ENCODE data around the gene CNTN4. TPM values are rescaled to one million over a fixed set of nuclear protein-coding genes. Genes with fewer than 3 reads are reported as not detected.

Gene CNTN4
- total and polyA plus RNA-seq, 2 experiments from 2014 or later, result 0.91 to 4.0 TPM

- Mint-ChIP-seq H3K27ac (no peak overlapping the region), H3K9me3 (peaks cover 97% of the 10 kb centered on the region), H3K27me3 (ENCODE audit: insufficient read depth, low read depth, poor library complexity) (peaks cover 4% of the 10 kb centered on the region), H3K36me3 (ENCODE audit: low read depth) (peaks cover 25% of the 10 kb centered on the region), H3K4me1 (no peaks in the 10 kb centered on the region), H3K4me3 (no peak overlapping the region)
- Histone ChIP-seq H3K27ac (ENCODE audit: low read depth) (no peak overlapping the region), H2AFZ (no peak overlapping the region), H3K36me3 (ENCODE audit: insufficient read depth) (no peaks in the 10 kb centered on the region), H3K4me3 (no peak overlapping the region), H3K4me1 (ENCODE audit: insufficient read depth) (peaks cover 15% of the 10 kb centered on the region), H3K9me2 (ENCODE audit: insufficient read depth) (no peaks in the 10 kb centered on the region), H3F3A (replicated peaks; ENCODE audit: low read depth) (no peaks in the 10 kb centered on the region), H3K79me2 (replicated peaks; ENCODE audit: insufficient read depth) (no peaks in the 10 kb centered on the region), H4K20me1 (replicated peaks; ENCODE audit: insufficient read depth) (no peaks in the 10 kb centered on the region), H3K27me3 (ENCODE audit: insufficient read depth) (no peaks in the 10 kb centered on the region), H3K4me2 (no peak overlapping the region)
- no peak for DNase-seq (ENCODE audit: low spot score)
- TF ChIP-seq ZNF462 (CRISPR knock-in tag; IDR thresholded peaks at IDR 0.05) (no peak), CREB1 (CRISPR knock-in tag; IDR thresholded peaks at IDR 0.05; ENCODE audit: low read depth) (no peak), POLR2AphosphoS5 (IDR thresholded peaks at IDR 0.05; ENCODE audit: low read depth) (no peak), JUNB (IDR thresholded peaks at IDR 0.05; ENCODE audit: unreplicated experiment) (no peak), ZNF331 (CRISPR knock-in tag; IDR thresholded peaks at IDR 0.05; ENCODE audit: low read depth) (no peak), NANOG (IDR thresholded peaks at IDR 0.05; ENCODE audit: borderline replicate concordance) (no peak), STAT1 (IDR thresholded peaks at IDR 0.05; ENCODE audit: unreplicated experiment) (no peak), EZH2 (IDR thresholded peaks at IDR 0.05; ENCODE audit: low read depth, unreplicated experiment) (no peak), EZH2phosphoT487 (IDR thresholded peaks at IDR 0.05; ENCODE audit: unreplicated experiment) (no peak), ETS1 (IDR thresholded peaks at IDR 0.05) (no peak), ZNF114 (CRISPR knock-in tag; IDR thresholded peaks at IDR 0.05) (no peak)
- TF ChIP-seq, protein P1, sequence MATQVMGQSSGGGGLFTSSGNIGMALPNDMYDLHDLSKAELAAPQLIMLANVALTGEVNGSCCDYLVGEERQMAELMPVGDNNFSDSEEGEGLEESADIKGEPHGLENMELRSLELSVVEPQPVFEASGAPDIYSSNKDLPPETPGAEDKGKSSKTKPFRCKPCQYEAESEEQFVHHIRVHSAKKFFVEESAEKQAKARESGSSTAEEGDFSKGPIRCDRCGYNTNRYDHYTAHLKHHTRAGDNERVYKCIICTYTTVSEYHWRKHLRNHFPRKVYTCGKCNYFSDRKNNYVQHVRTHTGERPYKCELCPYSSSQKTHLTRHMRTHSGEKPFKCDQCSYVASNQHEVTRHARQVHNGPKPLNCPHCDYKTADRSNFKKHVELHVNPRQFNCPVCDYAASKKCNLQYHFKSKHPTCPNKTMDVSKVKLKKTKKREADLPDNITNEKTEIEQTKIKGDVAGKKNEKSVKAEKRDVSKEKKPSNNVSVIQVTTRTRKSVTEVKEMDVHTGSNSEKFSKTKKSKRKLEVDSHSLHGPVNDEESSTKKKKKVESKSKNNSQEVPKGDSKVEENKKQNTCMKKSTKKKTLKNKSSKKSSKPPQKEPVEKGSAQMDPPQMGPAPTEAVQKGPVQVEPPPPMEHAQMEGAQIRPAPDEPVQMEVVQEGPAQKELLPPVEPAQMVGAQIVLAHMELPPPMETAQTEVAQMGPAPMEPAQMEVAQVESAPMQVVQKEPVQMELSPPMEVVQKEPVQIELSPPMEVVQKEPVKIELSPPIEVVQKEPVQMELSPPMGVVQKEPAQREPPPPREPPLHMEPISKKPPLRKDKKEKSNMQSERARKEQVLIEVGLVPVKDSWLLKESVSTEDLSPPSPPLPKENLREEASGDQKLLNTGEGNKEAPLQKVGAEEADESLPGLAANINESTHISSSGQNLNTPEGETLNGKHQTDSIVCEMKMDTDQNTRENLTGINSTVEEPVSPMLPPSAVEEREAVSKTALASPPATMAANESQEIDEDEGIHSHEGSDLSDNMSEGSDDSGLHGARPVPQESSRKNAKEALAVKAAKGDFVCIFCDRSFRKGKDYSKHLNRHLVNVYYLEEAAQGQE (IDR thresholded peaks at IDR 0.05; ENCODE audit: unreplicated experiment), result no peak
- TF ChIP-seq, protein P2, sequence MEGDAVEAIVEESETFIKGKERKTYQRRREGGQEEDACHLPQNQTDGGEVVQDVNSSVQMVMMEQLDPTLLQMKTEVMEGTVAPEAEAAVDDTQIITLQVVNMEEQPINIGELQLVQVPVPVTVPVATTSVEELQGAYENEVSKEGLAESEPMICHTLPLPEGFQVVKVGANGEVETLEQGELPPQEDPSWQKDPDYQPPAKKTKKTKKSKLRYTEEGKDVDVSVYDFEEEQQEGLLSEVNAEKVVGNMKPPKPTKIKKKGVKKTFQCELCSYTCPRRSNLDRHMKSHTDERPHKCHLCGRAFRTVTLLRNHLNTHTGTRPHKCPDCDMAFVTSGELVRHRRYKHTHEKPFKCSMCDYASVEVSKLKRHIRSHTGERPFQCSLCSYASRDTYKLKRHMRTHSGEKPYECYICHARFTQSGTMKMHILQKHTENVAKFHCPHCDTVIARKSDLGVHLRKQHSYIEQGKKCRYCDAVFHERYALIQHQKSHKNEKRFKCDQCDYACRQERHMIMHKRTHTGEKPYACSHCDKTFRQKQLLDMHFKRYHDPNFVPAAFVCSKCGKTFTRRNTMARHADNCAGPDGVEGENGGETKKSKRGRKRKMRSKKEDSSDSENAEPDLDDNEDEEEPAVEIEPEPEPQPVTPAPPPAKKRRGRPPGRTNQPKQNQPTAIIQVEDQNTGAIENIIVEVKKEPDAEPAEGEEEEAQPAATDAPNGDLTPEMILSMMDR (conservative IDR thresholded peaks at IDR 0.05; ENCODE audit: low read depth in 2 of 2), result no peak
- no peak for ATAC-seq
These were observed 886.2 kb downstream of the CNTN4 start for GRCh38 chr3:2984831-2985220.

Data from GM23338 (cell line).